GM19463 (cell line): Measurements from ENCODE around the gene CDC5L.

Experiments used
- ATAC-seq: cut with Tn5 transposase; IDR thresholded peaks from one replicate; pipeline ENCODE4 v1.9.1; 2021; ENCODE audit warnings: mild to moderate bottlenecking, moderate library complexity; ENCODE audit not compliant: unreplicated experiment

Gene CDC5L

DNA sequence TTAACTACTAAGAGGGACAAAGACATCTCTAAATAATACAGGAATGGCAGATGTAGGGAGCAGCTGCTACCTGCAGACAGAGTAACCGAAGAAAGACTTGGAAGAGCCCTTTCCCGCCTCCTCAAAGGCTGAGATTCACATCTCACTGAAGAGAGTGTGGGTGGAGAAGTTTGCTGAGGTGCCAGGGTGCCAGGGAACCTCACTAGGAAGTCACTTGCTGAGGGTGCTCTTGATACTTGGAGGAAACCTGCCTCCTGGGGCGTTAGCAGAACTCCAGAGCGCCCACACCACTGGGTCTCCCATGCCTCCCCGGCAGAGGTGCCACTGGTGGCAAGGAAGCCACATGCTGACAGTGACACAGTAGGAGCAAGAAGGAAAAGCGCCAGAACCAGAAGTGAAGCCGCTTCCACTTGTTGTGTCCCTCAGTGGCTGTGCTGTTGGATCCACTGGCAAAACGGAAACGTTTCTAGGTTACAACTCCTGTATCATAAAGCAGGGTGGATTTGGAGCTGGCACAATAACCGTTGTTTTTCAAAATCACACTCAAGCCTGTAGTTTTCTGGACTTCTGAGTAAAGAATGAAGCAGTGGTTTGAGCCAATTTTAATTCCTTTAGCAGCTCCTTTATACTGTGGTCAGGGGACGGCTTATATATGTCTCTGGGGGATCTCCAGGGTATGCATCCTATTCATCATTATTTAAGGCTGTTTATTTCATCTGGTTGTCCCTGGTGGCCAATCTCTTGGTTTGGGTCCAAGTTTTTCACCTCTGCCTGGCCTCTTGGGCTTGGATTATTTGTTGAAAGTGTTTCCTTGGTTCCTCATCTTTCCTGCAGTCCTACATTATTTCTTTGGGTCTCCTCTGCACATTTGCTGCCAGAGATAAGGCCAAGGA, 64.5 kb downstream of the CDC5L start:
- ATAC-seq: no peak

DNA sequence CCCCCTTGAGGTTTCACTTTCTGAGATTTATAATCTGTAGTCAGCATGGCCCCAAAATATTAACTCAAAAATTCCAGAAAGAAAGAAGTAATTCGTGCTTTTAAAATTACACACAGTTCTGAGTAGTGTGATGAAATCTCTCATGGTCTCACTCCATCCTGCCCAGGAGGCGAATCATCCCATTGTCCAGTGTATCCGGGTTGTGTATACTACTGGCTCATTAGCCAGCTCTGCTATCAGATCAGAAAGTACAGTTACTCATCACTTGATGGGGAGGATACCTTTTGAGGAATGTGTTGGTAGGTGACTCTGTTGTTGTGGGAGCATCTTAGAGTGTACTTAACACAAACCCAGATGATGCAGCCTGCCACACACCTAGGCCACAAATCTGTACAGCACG, 65.2 kb downstream of the CDC5L start:
- no peak for ATAC-seq

DNA sequence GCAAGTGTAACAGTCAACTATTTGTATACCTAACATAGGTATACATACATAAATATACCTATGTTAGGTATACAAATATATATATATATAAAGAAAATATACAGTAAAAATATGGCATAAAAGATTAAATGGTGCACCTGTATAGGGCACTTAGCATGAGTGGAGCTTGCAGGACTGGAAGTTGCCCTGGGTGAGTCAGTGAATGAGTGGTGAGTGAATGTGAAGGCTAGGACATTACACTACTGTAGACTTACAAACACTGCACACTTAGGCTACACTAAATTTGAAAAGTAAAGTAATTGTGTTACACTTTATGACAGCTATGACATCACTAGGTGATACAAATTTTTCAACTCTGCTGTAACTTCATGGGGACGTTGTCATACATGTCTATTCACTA, 65.6 kb downstream of the CDC5L start:
- ATAC-seq: no peak

DNA sequence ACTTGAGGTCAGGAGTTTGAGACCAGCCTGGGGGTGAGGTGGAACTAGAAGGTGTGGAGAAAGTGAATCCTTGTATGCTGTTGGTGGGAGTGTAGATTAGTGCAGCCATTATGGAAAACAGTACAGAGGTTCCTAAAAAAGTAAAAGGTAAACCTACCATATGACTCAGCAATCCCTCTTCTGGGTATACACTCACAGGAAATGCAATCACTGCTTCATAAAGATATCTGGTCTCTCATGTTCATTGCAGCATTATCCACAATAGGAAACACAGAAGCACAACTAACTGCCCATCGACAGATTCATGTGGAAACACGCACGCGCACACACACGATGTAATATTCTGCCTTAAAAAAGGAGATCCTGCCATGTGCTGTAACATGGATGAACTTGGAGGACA, 66.7 kb downstream of the CDC5L start:
- ATAC-seq: no peak

DNA sequence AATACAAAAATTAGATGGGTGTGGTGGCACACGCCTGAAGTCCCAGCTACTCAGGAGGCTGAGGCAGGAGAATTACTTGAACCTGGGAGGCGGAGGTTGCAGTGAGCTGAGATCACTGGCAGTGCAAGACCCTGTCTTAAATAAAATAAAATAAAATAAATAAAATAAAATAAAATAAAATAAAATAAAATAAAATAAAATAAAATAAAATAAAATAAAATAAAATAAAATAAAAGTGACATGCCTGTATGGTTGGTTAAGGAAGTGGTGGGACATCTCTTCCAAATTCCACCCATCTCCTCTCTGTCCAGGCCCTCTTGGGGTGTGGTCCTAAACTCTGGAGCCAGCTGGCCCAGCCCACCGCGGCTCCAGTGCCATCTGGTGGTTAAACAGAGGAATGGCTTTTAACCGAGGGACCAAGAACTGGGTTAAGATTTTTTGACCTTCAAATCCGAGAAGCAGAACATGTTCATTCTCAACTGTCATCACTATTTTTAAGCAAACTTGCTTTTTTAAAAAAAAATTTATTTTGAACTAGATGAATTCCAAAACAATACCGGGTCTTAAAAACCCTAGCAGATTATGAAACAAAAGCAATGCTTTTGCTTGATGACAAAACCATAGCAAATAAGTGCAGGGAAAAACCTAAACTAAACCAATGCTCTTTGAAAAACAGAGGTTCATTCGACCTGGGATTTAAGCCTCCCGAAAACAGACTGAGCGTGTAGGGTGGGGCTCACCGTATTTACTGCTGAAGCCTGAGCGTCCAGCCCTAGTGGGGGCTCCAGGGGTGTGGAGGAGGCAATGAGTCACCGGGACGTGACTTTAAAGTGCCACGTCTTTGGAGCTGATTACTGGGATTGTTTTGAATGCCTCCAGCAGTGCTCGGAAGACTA, 68.8 kb downstream of the CDC5L start:
- peak; percentile 76 for ATAC-seq

DNA sequence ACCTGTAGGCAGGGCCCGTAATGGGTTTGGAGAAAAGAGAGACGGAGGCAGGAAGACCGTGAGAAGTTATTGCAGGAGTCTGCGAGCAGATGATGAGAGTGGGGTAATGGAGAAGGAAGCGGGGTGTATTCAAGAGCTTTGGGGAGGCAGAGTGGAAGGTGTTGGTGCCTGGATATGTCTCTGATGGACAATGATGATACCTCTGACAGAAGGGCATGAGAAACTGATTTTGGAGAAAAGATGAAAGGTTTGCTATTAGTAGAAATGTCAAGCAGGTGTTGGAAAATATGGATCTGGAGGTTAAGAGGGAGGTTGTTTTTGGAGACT, 69.4 kb downstream of the CDC5L start:
- no peak for ATAC-seq

DNA sequence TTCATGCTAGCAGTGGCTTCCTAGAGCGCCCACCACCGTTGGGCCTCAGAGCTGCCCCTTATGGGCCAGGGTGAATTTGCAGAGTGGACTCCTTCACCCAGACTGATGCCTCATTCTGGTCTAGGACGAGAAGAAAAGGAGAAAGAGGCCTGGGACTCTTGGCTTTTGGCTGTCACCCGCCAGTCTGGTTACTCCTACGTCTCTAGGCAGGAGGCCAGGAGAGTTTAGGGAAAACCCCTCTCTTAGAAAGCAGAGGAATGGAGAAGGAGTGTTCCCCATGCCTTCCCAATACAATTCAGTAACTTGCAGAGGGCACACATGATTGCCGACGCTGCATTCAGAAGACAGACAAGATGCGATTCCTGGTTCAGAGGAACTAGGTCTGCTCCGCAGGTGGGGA, 70.1 kb downstream of the CDC5L start:
- no peak for ATAC-seq

DNA sequence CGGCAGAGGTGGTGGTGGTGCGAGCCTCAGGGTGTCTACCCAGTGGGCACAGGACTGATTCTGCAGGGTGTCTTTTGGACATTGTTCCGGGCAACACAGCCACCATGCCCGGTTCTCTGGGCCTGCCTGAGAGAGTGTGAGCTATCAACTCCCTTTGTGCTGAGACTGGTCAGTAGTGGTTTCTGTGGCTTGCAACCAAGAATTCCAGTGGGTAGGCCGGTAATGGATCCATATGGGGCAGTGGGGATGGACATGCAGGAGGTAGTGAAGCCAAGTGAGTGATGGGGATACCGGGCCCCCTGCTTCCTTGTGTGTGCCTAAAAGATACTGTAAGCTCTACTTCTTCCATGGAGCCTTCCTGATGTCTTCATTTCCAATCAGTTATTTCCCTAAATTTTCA, 71.0 kb downstream of the CDC5L start:
- no peak for ATAC-seq

DNA sequence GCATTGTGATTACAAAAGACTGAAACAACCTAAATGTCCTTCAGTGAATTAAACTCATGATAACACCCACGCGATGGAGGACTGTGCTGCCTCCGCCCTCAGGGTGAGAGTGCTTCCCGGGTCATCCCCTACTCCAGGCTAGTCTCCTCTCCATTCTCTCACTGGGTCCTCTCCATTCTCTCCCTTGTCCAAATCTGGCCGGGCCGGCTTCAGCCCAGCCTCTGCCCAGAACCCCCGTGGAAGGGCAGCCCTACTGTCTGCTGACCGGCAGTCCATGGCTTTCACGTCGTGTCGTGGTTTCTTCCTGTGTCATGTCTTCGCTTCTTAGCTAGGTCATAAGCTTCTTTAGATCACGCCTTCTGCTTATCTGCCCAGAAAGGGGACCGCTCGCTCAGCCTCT, 74.8 kb downstream of the CDC5L start:
- ATAC-seq: no peak

DNA sequence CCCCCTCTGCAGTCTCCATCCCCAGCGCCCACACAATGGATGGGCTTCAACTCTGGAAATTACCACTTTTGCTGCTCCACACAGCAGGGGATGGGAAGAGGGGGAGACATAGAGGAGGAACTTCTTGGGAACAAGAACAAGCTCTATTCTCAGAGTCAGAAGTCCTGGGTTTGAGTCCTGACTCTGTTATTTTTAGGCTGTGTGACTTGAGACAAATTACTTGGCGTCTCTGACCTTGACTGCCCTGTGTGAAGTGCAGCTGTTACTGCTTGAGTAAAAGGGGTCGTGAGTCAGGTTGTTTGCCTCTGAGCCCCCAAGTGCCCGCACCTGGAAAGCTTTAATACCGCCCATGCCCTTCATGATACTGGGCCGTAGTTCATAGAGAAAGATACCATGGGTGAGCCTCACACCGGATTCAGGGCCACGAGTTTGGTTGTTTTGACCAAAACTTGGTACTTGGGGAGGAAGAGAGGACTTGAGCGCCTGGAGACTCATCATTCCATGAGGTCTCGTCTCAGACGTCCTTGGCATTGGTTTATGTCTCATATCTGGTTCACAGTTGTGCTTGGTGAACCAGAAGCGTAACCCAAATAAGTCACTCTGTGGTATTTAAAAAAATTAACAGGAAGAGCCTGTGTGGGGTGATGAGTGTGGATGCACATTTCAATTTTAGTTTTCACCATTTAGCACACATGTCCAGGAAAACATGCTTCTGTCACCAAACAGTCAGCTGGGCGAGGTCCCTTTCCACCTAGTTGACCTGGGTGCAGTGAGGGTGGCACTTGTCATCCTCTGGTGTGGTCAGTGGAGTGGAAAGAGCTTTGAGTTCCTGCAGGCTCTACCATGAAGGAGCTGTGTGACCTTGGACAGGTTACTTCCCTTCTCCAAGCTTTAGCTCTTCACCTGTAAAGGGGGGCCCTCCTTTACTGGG, 75.6 kb downstream of the CDC5L start:
- no peak for ATAC-seq

DNA sequence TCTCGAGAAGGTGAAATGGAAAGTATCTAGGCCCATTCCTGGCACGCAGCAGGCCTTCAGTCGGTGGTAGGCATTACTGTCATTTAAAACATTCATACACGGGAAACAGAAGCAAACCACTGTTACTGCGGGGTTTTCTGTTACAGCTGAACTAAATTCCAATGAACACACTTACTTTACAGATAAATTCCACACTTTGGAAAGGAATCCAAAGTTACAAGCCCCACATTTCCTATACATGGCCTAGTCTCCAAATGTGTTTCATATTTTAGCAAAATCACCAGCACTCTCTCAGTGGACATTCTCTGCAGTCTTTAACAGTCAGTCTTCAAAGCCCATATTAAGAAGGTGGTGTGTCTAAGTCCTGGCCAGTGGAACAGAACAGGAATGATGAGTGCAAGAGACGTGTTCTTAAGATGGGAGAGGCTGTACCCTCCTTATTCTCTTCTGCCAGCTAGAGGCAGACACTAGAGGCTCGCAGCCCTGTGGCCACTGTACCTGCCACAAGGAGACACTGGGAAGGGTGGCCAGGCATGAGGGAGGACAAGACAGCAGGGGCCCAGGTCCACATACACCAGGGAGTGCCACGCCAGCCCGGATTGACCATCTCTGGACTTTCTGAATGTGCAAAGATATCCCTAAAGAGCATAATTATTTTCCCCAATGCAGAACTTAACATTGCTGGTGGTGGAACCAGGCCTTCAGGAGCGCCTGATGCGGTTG, 76.4 kb downstream of the CDC5L start:
- no peak for ATAC-seq

DNA sequence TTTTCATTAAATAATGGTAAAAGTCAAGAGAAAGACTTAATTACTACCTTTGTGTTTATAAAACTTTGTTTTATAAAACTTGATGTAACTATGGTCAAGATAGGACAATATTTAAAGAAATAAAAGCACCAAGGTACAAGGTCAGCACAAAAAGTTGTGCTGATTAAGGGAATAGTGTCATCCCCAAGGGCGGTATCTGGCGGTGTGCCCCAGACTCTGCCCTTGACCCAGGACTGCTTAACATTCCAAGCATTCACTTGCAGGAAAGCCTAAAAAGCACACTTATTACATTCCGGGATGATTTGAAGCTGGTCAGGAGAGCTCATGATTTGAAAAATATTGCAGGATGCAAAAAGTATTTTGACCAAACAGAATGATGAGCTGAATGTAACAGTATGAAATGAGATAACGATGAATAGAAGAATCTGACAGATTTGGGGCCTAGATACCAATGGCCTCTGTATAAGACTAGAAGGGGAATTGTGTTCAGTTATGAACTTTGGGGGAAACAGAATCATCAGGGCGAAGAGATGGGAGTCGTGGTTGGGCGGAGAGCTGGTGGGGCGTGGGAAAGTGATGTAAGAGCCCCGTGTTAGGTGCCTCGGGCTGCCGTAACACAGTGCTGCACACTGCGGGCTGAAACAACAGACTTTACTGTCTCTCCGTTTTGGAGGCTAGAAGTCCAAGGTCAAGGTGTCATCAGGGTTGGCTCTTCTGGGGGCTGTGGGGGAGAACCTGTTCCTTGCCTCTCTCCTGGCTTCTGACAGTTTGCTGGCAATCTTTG, 77.2 kb downstream of the CDC5L start:
- ATAC-seq: no peak

DNA sequence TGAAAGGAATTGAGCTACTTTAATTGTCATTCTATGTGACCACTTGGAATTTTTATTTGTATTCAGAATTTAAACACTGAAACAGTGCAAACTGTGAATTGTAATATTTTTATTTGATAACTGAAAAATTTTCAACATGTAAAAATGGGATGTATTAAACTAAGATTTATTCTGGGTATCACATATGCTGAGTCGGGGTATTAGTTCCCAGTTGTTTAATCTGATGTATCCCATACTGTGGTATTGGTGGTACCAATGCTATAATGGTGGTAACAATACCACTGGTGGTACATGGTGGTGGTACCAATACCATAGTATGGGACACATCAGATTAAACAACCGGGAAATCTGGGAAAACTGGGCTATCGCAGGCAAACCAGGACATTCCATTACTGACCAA, 79.4 kb downstream of the CDC5L start:
- ATAC-seq: no peak

DNA sequence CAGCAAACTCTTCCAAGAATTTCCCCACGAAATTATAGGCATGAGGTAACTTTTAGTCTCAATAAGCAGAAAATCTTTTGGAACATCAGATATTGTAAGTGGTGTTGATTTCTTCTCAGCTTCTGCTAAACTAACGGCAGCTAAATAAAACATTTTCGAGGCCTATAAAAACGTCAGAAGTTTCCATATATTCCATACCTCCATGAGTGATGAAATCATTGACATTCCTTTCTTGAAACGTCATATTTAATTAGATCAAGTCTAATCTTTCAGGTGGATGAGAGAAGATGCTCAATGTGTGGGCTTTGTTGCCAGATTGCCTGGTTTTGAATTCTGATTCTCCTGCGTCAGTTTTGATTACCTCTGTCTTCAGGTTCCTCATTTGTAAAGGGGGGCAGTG, 81.3 kb downstream of the CDC5L start:
- ATAC-seq: no peak

DNA sequence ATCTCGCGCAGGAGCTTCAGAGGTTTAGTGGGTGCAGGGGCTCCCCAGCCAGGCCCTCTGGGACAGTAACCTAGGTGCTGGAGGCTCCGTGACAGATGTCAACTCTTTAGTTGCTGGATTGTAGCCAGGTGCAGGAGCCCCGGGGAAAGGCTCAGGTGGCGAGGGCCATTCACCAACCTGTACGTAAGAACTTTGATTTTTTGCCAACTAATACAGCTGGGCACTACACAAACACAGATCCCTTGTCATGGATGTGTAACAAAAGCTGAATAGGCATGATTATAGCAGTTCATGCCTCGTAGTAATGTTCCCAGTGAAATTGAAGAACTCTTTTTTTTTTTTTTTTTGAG, 82.6 kb downstream of the CDC5L start:
- ATAC-seq: peak; percentile 12

DNA sequence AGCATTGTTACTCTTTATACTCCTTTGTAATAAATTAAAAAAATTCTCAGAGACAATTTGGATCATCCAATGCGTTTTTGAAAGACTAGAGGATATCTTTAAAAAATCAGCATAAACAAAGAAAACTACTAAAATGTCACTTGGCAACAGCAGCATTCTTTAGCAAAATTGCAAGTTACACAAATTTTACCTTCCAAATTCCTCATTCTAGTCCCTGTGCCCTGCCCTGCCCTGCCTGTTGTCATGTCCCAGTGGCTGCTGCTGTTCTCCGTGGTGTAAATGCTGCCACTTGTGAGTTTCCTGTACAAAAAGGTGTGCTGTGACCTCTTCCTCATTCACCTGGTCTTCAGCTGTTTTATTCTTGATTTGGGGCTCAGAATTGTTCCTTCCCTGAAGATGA, 83.2 kb downstream of the CDC5L start:
- no peak for ATAC-seq

DNA sequence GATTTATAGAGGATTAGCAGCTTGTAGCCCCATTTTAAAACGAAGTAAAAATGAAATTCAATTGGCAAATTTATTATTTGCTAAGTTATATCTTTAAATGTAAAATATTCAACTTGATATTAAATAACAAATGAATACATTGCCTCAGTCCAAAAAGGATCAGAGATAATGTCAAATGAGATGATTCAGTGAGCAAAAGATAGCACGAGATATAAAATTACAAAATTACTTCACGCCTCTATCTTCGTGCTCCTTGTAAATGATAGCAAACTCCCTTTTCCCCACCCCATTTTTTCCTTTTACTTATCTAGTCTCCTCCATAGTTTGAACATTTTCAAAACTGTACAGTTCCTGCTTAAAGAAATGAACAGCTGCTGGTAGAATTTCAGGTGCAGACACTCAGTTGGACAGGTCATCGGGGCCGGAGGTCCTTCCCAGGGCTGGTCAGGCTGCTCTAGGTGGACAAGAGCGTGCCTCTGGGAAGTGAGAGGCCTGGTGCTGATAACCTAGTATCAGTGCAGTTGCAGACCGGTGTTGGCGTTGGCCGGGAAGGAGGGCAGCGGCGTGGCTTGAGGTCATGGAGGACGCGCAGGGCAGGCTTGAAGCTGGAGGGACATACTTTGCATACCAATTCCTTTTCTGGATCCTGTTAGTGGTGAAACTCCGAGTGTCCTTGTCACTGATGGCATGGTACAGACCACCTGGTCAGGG, 83.9 kb downstream of the CDC5L start:
- ATAC-seq: no peak

DNA sequence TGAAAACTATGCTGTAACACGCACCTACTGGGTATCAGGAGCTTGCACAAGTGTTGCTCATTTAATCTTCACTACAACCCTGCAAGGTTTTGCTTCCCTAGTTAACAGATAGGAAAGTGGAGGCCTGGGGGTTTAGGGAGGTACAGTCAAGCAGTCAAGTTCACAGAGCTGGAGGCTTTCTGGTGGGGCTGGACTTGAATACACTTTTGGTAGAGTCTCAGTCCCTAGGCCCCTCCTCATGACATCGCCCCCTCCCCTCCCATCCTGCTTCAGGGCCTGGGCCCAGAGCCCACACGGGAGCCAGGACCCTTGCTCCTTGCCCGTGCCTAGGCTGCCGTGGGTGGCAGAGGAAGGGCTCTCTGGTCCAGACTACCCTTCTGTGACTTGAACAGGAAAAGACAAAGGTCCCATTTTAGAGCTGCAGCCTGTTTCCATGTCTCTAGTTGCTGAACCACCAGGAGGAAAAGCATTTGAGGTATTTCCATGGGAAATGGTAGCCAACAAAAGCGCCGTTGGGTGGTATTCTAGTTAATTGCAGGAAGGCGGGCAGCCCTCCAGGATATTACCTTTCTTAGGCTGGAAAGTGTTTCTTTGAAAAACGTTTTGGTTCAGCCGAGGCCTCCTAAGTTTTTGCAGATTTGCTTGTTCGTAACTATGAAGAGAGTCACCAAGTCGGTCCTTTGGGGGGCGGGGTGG, 84.9 kb downstream of the CDC5L start:
- no peak for ATAC-seq
